Loucy (cell line): ENCODE results near the gene VWA5B2.

Experiments
- H2AFZ ChIP-seq: fragments of 200-600 bp; sonication (generic); 2 replicates; pipeline ENCODE4 v1.6.0; 2016; ENCODE audit warnings: antibody characterized with exemption, mild to moderate bottlenecking, low read length, moderate library complexity
- H3F3A ChIP-seq: fragments of 200-600 bp; 2 replicates; pipeline ENCODE4 v1.6.0; 2016; ENCODE audit warnings: antibody characterized with exemption, low read depth, mild to moderate bottlenecking
- H3K27me3 ChIP-seq: fragments of 200-600 bp; sonication (generic); 2 replicates; pipeline ENCODE4 v1.6.1; 2014; ENCODE audit warnings: low read length, mild to moderate bottlenecking; ENCODE audit not compliant: insufficient read depth, poor library complexity, severe bottlenecking
- H3K36me3 ChIP-seq: fragments of 200-600 bp; sonication (generic); 2 replicates; pipeline ENCODE4 v1.6.1; 2016; ENCODE audit warnings: low read length; ENCODE audit not compliant: insufficient read depth
- H3K4me1 ChIP-seq: fragments of 200-600 bp; sonication (generic); 2 replicates; pipeline ENCODE4 v1.5.1; 2014; ENCODE audit warnings: low read length, mild to moderate bottlenecking; ENCODE audit not compliant: insufficient read depth, poor library complexity, severe bottlenecking
- H3K4me2 ChIP-seq: fragments of 200-600 bp; sonication (generic); 2 replicates; pipeline ENCODE4 v1.6.0; 2014; ENCODE audit warnings: antibody characterized with exemption, low read length, low read depth, mild to moderate bottlenecking; ENCODE audit not compliant: poor library complexity, severe bottlenecking
- H3K4me3 ChIP-seq: fragments of 200-600 bp; sonication (generic); 2 replicates; pipeline ENCODE4 v1.5.1; 2014; ENCODE audit warnings: low read length, mild to moderate bottlenecking, mixed read lengths; ENCODE audit not compliant: poor library complexity, severe bottlenecking
- H3K79me2 ChIP-seq: fragments of 200-600 bp; sonication (generic); 2 replicates; pipeline ENCODE4 v1.6.1; 2014; ENCODE audit warnings: low read length; ENCODE audit not compliant: insufficient read depth
- H3K9ac ChIP-seq: fragments of 200-600 bp; sonication (generic); 2 replicates; pipeline ENCODE4 v1.6.0; 2014; ENCODE audit warnings: mild to moderate bottlenecking, low read depth, low read length, moderate library complexity; ENCODE audit not compliant: poor library complexity, severe bottlenecking
- H3K9me2 ChIP-seq: fragments of 200-600 bp; sonication (generic); replicated peaks from 2 replicates; pipeline ENCODE4 v1.6.1; 2016; ENCODE audit warnings: low read depth, low read length, mixed read lengths
- H3K9me3 ChIP-seq: fragments of 200-600 bp; sonication (generic); 2 replicates; pipeline ENCODE4 v1.6.1; 2014; ENCODE audit warnings: mild to moderate bottlenecking, antibody characterized with exemption, low read length, low read depth; ENCODE audit not compliant: insufficient read depth
- H4K20me1 ChIP-seq: fragments of 200-600 bp; sonication (generic); 2 replicates; pipeline ENCODE4 v1.6.0; 2014; ENCODE audit warnings: antibody characterized with exemption, low read length, mild to moderate bottlenecking; ENCODE audit not compliant: insufficient read depth, poor library complexity, severe bottlenecking
- EZH2phosphoT487 ChIP-seq: fragments of 200-600 bp; IDR thresholded peaks from 2 replicates; pipeline ENCODE4 v1.6.1; 2018; ENCODE audit warnings: antibody characterized with exemption, mild to moderate bottlenecking, moderate library complexity, borderline replicate concordance
- TF ChIP-seq, protein P1 (sequence below): fragments of 200-600 bp; sonication (generic); conservative IDR thresholded peaks from 2 replicates; pipeline ENCODE4 v1.5.1; 2014; ENCODE audit warnings: mild to moderate bottlenecking, antibody characterized with exemption, low read length

VWA5B2 gene

DNA sequence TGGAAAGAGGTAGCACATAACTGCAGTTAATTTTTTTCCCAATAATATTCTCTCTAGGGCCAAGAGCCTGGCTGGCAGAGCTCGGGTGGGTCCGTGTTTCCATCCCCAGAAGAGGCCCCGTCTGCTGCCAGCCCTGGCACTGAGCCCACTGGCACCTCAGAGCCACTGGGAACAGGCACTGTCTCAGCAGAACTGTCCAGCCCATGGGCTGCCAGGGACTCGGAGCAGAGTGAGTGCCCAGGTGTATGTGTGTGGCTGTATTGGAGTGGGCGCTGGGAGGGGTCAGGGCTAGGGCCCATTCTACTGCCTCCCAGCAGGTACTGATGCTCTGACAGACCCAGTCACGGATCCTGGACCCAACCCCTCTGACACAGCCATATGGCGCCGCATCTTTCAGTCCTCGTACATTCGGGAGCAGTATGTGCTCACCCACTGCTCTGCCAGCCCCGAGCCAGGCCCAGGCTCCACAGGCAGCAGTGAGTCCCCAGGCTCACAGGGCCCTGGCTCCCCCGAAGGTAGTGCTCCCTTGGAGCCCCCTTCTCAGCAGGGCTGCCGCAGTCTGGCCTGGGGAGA, 8.9 kb downstream of the VWA5B2 start:
- no peaks in the 10 kb centered on the region for H3K9me2 ChIP-seq
- TF ChIP-seq, protein P1, sequence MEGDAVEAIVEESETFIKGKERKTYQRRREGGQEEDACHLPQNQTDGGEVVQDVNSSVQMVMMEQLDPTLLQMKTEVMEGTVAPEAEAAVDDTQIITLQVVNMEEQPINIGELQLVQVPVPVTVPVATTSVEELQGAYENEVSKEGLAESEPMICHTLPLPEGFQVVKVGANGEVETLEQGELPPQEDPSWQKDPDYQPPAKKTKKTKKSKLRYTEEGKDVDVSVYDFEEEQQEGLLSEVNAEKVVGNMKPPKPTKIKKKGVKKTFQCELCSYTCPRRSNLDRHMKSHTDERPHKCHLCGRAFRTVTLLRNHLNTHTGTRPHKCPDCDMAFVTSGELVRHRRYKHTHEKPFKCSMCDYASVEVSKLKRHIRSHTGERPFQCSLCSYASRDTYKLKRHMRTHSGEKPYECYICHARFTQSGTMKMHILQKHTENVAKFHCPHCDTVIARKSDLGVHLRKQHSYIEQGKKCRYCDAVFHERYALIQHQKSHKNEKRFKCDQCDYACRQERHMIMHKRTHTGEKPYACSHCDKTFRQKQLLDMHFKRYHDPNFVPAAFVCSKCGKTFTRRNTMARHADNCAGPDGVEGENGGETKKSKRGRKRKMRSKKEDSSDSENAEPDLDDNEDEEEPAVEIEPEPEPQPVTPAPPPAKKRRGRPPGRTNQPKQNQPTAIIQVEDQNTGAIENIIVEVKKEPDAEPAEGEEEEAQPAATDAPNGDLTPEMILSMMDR = no peak
- TF ChIP-seq EZH2phosphoT487 = no peak
- no peak overlapping the region for H3K9ac ChIP-seq
- no peaks in the 10 kb centered on the region for H3K27me3 ChIP-seq
- H3K9me3 ChIP-seq = no peaks in the 10 kb centered on the region
- no peaks in the 10 kb centered on the region for H3K79me2 ChIP-seq
- no peak overlapping the region for H2AFZ ChIP-seq
- no peak overlapping the region for H3K4me2 ChIP-seq
- peaks cover 14% of the 10 kb centered on the region; the same call in 1 of the 2 replicates for H3K36me3 ChIP-seq
- no peak overlapping the region for H3K4me3 ChIP-seq
- no peaks in the 10 kb centered on the region for H3F3A ChIP-seq
- no peaks in the 10 kb centered on the region for H4K20me1 ChIP-seq
- no peaks in the 10 kb centered on the region for H3K4me1 ChIP-seq

DNA sequence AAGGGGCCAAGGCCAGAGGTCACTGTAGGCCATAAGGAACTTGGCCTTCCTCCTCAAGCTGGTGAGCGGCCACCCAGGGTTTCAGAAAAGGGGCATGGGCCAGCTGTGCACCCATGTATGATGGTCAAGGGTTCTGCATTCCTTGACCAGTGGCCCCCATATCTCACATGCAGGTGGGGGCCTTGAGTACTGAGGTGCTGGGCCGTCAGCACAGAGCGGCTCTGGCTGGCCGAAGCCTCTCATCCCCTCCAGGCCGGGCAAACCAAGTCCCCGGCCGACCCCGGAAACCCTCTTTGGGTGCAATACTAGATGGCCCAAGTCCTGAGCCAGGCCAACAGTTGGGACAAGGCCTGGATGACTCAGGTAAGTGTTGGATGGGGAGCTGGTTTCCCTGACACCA, 9.8 kb downstream of the VWA5B2 start:
- H3K9me3 ChIP-seq = no peaks in the 10 kb centered on the region
- H4K20me1 ChIP-seq = no peaks in the 10 kb centered on the region
- H3K4me3 ChIP-seq = no peak overlapping the region
- no peak for TF ChIP-seq EZH2phosphoT487
- TF ChIP-seq, protein P1 = no peak
- H3F3A ChIP-seq = no peaks in the 10 kb centered on the region
- no peak overlapping the region for H2AFZ ChIP-seq
- H3K79me2 ChIP-seq = no peaks in the 10 kb centered on the region
- peaks cover 22% of the 10 kb centered on the region; the same call in 1 of the 2 replicates for H3K36me3 ChIP-seq
- H3K27me3 ChIP-seq = no peaks in the 10 kb centered on the region
- H3K9me2 ChIP-seq = no peaks in the 10 kb centered on the region
- H3K4me1 ChIP-seq = no peaks in the 10 kb centered on the region
- H3K4me2 ChIP-seq = no peak overlapping the region
- no peak overlapping the region for H3K9ac ChIP-seq

DNA sequence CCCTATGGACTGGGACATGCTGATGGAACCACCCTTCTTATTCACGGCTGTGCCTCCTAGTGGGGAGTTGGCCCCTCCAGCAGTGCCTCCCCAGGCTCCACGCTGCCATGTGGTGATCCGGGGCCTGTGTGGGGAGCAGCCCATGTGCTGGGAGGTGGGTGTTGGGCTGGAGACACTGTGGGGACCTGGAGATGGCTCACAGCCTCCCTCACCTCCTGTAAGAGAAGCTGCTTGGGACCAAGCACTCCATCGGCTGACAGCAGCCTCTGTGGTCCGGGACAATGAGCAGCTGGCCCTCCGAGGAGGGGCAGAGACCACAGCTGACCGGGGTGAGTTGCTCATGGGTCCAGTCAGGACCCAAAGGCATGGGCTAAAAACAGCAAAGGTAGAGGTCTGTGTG, 10.3 kb downstream of the VWA5B2 start:
- Histone ChIP-seq H3F3A (no peaks in the 10 kb centered on the region), H3K36me3 (peaks cover 26% of the 10 kb centered on the region; the same call in 1 of the 2 replicates), H2AFZ (no peak overlapping the region), H3K9me2 (no peaks in the 10 kb centered on the region), H3K9ac (no peak overlapping the region), H3K9me3 (no peaks in the 10 kb centered on the region), H3K4me2 (no peak overlapping the region), H3K4me3 (no peak overlapping the region), H4K20me1 (no peaks in the 10 kb centered on the region), H3K79me2 (no peaks in the 10 kb centered on the region), H3K4me1 (no peaks in the 10 kb centered on the region), H3K27me3 (no peaks in the 10 kb centered on the region)
- TF ChIP-seq, protein P1 = no peak
- no peak for TF ChIP-seq EZH2phosphoT487
